IMR-90 (cell line): Measurements from ENCODE around the gene RAB12. TPM values are rescaled to one million over a fixed set of nuclear protein-coding genes. Genes with fewer than 3 reads are reported as not detected.

Experiments
- ATAC-seq: fragments of 200-7000 bp; cut with Tn5 transposase; 2 replicates; pipeline ENCODE4 v1.9.1; 2020; ENCODE audit warnings: low read depth, mild to moderate bottlenecking, moderate library complexity
- Bru-seq: library from RNA; stranded (reverse); fragments of 400-500 nt; gene quantifications from one replicate; lab custom pipeline; 2021; lab: Mats Ljungman, UMichigan
- BruChase-seq, 2 experiments: library from RNA; stranded (reverse); fragments of 400-500 nt; gene quantifications; one replicate each; lab custom pipeline; 2021; lab: Mats Ljungman, UMichigan
- BruUV-seq: library from RNA; stranded (reverse); fragments of 400-500 nt; replicated peaks from 2 replicates; lab custom pipeline; 2021; lab: Mats Ljungman, UMichigan
- CTCF ChIA-PET: fragments of 300-600 bp; formaldehyde crosslinking; extraction: SDS; loops from one replicate; lab custom pipeline; 2021; ENCODE audit warnings: antibody characterized with exemption; lab: Yijun Ruan, JAX
- POLR2A ChIA-PET: fragments of 300-600 bp; sonication (Branson Sonifier 250); formaldehyde crosslinking; loops from one replicate; lab custom pipeline; 2022; ENCODE audit warnings: antibody characterized with exemption; ENCODE audit not compliant: unreplicated experiment; lab: Charles Lee
- DNase-seq: peaks from one replicate; pipeline ENCODE4 v3.0.0; 2013
- H2AFZ ChIP-seq: replicated peaks from 2 replicates; pipeline ENCODE3; 2013; ENCODE audit warnings: low read length, mild to moderate bottlenecking; ENCODE audit not compliant: poor library complexity
- H2AK5ac ChIP-seq: 2 replicates; pipeline ENCODE4 v1.6.1; 2013; ENCODE audit warnings: low read depth, low read length, inconsistent platforms
- H2AK9ac ChIP-seq: replicated peaks from 2 replicates; pipeline ENCODE3; 2013; ENCODE audit warnings: mild to moderate bottlenecking, low read depth, low read length, moderate library complexity; ENCODE audit not compliant: poor library complexity
- H2BK120ac ChIP-seq: 2 replicates; pipeline ENCODE4 v1.6.1; 2013; ENCODE audit warnings: low read depth, low read length, inconsistent platforms
- H2BK15ac ChIP-seq: 3 replicates; pipeline ENCODE4 v1.6.1; 2013; ENCODE audit warnings: low read depth, low read length, inconsistent platforms
- H2BK20ac ChIP-seq: 2 replicates; pipeline ENCODE4 v1.6.1; 2013; ENCODE audit warnings: low read depth, mild to moderate bottlenecking, inconsistent platforms, low read length, moderate library complexity
- H2BK5ac ChIP-seq: 2 replicates; pipeline ENCODE4 v1.6.1; 2013; ENCODE audit warnings: mild to moderate bottlenecking, low read depth, low read length, inconsistent platforms; ENCODE audit not compliant: poor library complexity, severe bottlenecking
- H3K14ac ChIP-seq: replicated peaks from 2 replicates; pipeline ENCODE4 v1.6.1; 2013; ENCODE audit warnings: low read depth, low read length, inconsistent platforms
- H3K18ac ChIP-seq: 2 replicates; pipeline ENCODE4 v1.6.1; 2013; ENCODE audit warnings: low read depth, low read length, control low read depth
- H3K23ac ChIP-seq: 2 replicates; pipeline ENCODE4 v1.6.1; 2013; ENCODE audit warnings: low read depth, low read length, inconsistent platforms
- H3K27ac ChIP-seq: 2 replicates; pipeline ENCODE4 v1.5.1; 2013; ENCODE audit warnings: mild to moderate bottlenecking, control low read depth, low read length; ENCODE audit not compliant: insufficient read depth
- H3K27me3 ChIP-seq: 2 replicates; pipeline ENCODE4 v1.6.1; 2013; ENCODE audit warnings: low read length; ENCODE audit not compliant: control insufficient read depth, insufficient read depth
- H3K36me3 ChIP-seq: 2 replicates; pipeline ENCODE4 v1.6.1; 2013; ENCODE audit warnings: low read length, mixed read lengths; ENCODE audit not compliant: control insufficient read depth, insufficient read depth
- H3K4ac ChIP-seq: 2 replicates; pipeline ENCODE4 v1.6.1; 2013; ENCODE audit warnings: low read depth, low read length, inconsistent platforms
- H3K4me1 ChIP-seq: 2 replicates; pipeline ENCODE4 v1.6.1; 2013; ENCODE audit warnings: low read length, mixed read lengths; ENCODE audit not compliant: control insufficient read depth, insufficient read depth
- H3K4me2 ChIP-seq: 2 replicates; pipeline ENCODE4 v1.6.1; 2013; ENCODE audit warnings: low read depth, mild to moderate bottlenecking, control low read depth, low read length, moderate library complexity
- H3K4me3 ChIP-seq: 2 replicates; pipeline ENCODE4 v1.5.1; 2013; ENCODE audit warnings: low read depth, mild to moderate bottlenecking, control low read depth, low read length, moderate library complexity; ENCODE audit not compliant: insufficient read depth
- H3K56ac ChIP-seq: 2 replicates; pipeline ENCODE4 v1.6.1; 2013; ENCODE audit warnings: low read length, inconsistent platforms; ENCODE audit not compliant: insufficient read depth; ENCODE audit errors: extremely low read depth
- H3K79me1 ChIP-seq, 2 experiments: 2 replicates each; pipeline ENCODE4 v1.6.1; 2013; ENCODE audit warnings: low read length in 2 of 2, inconsistent platforms in 1 of 2, low read depth in 1 of 2
- H3K9ac ChIP-seq: 2 replicates; pipeline ENCODE4 v1.6.1; 2013; ENCODE audit warnings: low read depth, low read length, control low read depth
- H3K9me1 ChIP-seq: 2 replicates; pipeline ENCODE4 v1.6.1; 2013; ENCODE audit warnings: low read length, inconsistent platforms; ENCODE audit not compliant: insufficient read depth
- H3K9me3 ChIP-seq: 2 replicates; pipeline ENCODE4 v1.6.1; 2013; ENCODE audit warnings: low read length; ENCODE audit not compliant: control insufficient read depth, insufficient read depth
- H4K20me1 ChIP-seq: 2 replicates; pipeline ENCODE4 v1.6.1; 2013; ENCODE audit warnings: low read length, inconsistent platforms; ENCODE audit not compliant: insufficient read depth
- H4K5ac ChIP-seq: 2 replicates; pipeline ENCODE4 v1.6.1; 2013; ENCODE audit warnings: mild to moderate bottlenecking, low read depth, low read length, control low read depth
- H4K8ac ChIP-seq, 2 experiments: 2 replicates each; pipeline ENCODE4 v1.6.1; 2013; ENCODE audit warnings: low read depth in 2 of 2, low read length in 2 of 2, control low read depth in 1 of 2, inconsistent platforms in 1 of 2
- H4K91ac ChIP-seq: 2 replicates; pipeline ENCODE4 v1.6.1; 2013; ENCODE audit warnings: low read depth, low read length, inconsistent platforms; ENCODE audit not compliant: insufficient read depth
- BHLHE40 ChIP-seq: fragments of 150-350 bp; IDR thresholded peaks from 2 replicates; pipeline ENCODE4 v1.6.1; 2016; ENCODE audit warnings: mild to moderate bottlenecking, low read depth, low read length
- CHD1 ChIP-seq: IDR thresholded peaks from 2 replicates; pipeline ENCODE4 v1.6.1; 2012; ENCODE audit warnings: low read depth, low read length, improper control_type of control experiment
- CTCF ChIP-seq: conservative IDR thresholded peaks from 2 replicates; pipeline ENCODE4 v1.5.1; 2012; ENCODE audit warnings: mild to moderate bottlenecking, low read depth, low read length, improper control_type of control experiment
- ELK1 ChIP-seq: fragments of 150-350 bp; IDR thresholded peaks from 2 replicates; pipeline ENCODE4 v1.6.1; 2016; ENCODE audit warnings: low read depth, mild to moderate bottlenecking, low read length, moderate library complexity, borderline replicate concordance
- MAFK ChIP-seq: IDR thresholded peaks from 2 replicates; pipeline ENCODE4 v1.6.1; 2012; ENCODE audit warnings: low read depth, low read length, improper control_type of control experiment
- MAZ ChIP-seq: IDR thresholded peaks from 2 replicates; pipeline ENCODE4 v1.6.1; 2012; ENCODE audit warnings: low read depth, mild to moderate bottlenecking, low read length, improper control_type of control experiment, moderate library complexity, borderline replicate concordance
- MXI1 ChIP-seq: IDR thresholded peaks from 2 replicates; pipeline ENCODE4 v1.6.1; 2012; ENCODE audit warnings: low read depth, mild to moderate bottlenecking, low read length, moderate library complexity, borderline replicate concordance
- POLR2A ChIP-seq: IDR thresholded peaks from 2 replicates; pipeline ENCODE4 v1.6.1; 2012; ENCODE audit warnings: mild to moderate bottlenecking, low read depth, low read length
- RAD21 ChIP-seq: IDR thresholded peaks from 2 replicates; pipeline ENCODE4 v1.6.1; 2012; ENCODE audit warnings: low read length, improper control_type of control experiment
- WGBS, 2 experiments: methylation state at CpG; one replicate each; pipeline versions ENCODE4 v1.1.5 to v1.1.7; 2013; ENCODE audit warnings: missing lambda C conversion rate in 2 of 2; ENCODE audit not compliant: insufficient read length in 1 of 2; ENCODE audit errors: extremely low coverage in 2 of 2; 5-methylcytosine and 5-hydroxymethylcytosine counted together
- dilution Hi-C: fragments of 300-500 bp; cut with HindIII; formaldehyde crosslinking; loops from one replicate; pipeline ENCODE4 v1.14.3; 2018; ENCODE audit warnings: low sequenced_read_pairs; ENCODE audit not compliant: unreplicated experiment
- in situ Hi-C: fragments of 300-500 bp; cut with MboI; formaldehyde crosslinking; loops from 3 replicates; pipeline ENCODE4 v1.14.3; 2019; ENCODE audit warnings: low sequenced_read_pairs, inconsistent platforms, mixed read lengths
- intact Hi-C: fragments of 100-400 bp; cut with micrococcal nuclease; formaldehyde crosslinking; loops from 2 replicates; pipeline ENCODE4 v1.10.0; 2022
- long read RNA-seq: library from polyadenylated mRNA; unstranded; transcript quantifications from one replicate; pipeline ENCODE4 v2.0.0, GENCODE V29; 2021; ENCODE audit not compliant: unreplicated experiment
- polyA plus RNA-seq, 3 experiments: library from polyadenylated mRNA; depleted of rRNA; stranded (reverse); fragments of >200 nt; gene quantifications; 2 replicates each; pipeline ENCODE4 v1.2.3, GENCODE V29; 2012; ENCODE audit warnings: low replicate concordance in 1 of 3
- total RNA-seq: library from RNA; depleted of rRNA; stranded (reverse); fragments of >200 nt; gene quantifications from 2 replicates; pipeline ENCODE4 v1.2.3, GENCODE V29; 2012; rRNA removed

The RAB12 gene
- total RNA-seq (14.9 and 35.3 TPM in 2 replicates), polyA plus RNA-seq (2012; rRNA removed) (13.2 and 19.2 TPM in 2 replicates), Bru-seq, nascent RNA (percentile 88 among the genes with signal in this experiment), BruChase-seq, experiment 1, labeled RNA remaining after a 6-hour chase (percentile 82 among the genes with signal in this experiment), BruChase-seq, experiment 2, labeled RNA remaining after a 2-hour chase (percentile 88 among the genes with signal in this experiment)
- 2.6 and 2.7 TPM in 2 replicates for polyA plus RNA-seq (2012; cell fraction: cytosol; rRNA removed)
- 2.0 and 20.1 TPM in 2 replicates for polyA plus RNA-seq (2012; cell fraction: nucleus; rRNA removed; ENCODE audit: low replicate concordance)
- long read RNA-seq, transcript RAB12-203 (6 exons, 2,145 nt), result major isoform, 38 of 43 reads
- long read RNA-seq, partial matches to known transcripts, result 2 of 43 reads
- long read RNA-seq, other reads (novel, unspliced or antisense), result 3 of 43 reads

GRCh38 chr18:8608795-8609658, at the start of gene RAB12:
Gene RAB12, plus strand, starts transcription at chr18:8609437. Its CDS starts 3 bp downstream, at chr18:8609440.
- H3K79me1 ChIP-seq, result peaks cover 15 to 39% of the 10 kb centered on the region in 2 experiments
- no peaks in the 10 kb centered on the region for H3K9me3 ChIP-seq
- peak; percentile 63; the same call in 1 of the 2 replicates for TF ChIP-seq POLR2A
- no peak for TF ChIP-seq BHLHE40
- peak; percentile 97 for TF ChIP-seq MAZ
- TF ChIP-seq MAFK, result no peak
- peak; percentile 77 for TF ChIP-seq CTCF
- no peak for TF ChIP-seq RAD21
- TF ChIP-seq MXI1, result peak; percentile 34; the same call in 1 of the 2 replicates
- TF ChIP-seq ELK1, result no peak
- TF ChIP-seq CHD1, result peak; percentile 72; the same call in 1 of the 2 replicates
- BruUV-seq, result no TSS peak
- peak within 1 kb of the TSS; percentile 94 for H2AFZ ChIP-seq
- H3K23ac ChIP-seq, result peak within 1 kb of the TSS; percentile 82; the same call in 1 of the 2 replicates
- in situ Hi-C loops (no loop called here), intact Hi-C loops (no loop called here), dilution Hi-C loops (no loop called here)
- peak within 1 kb of the TSS; percentile 42 for H3K18ac ChIP-seq
- peak; percentile 83 for DNase-seq
- H4K91ac ChIP-seq, result peak within 1 kb of the TSS; percentile 0; the same call in 1 of the 2 replicates
- peak within 1 kb of the TSS; percentile 55 for H3K4ac ChIP-seq
- H3K9ac ChIP-seq, result peak within 1 kb of the TSS; percentile 93
- H2AK9ac ChIP-seq, result peak within 1 kb of the TSS; percentile 67
- H3K4me3 ChIP-seq, result peak within 1 kb of the TSS; percentile 99
- H2BK5ac ChIP-seq, result peak within 1 kb of the TSS; percentile 62
- H3K56ac ChIP-seq, result peak within 1 kb of the TSS; percentile 49; the same call in 1 of the 2 replicates
- no peak within 1 kb of the TSS for H2BK15ac ChIP-seq
- H3K27me3 ChIP-seq, result peaks cover 8% of the 10 kb centered on the region
- peak within 1 kb of the TSS; percentile 50; the same call in 1 of the 2 replicates for H2BK120ac ChIP-seq
- H4K8ac ChIP-seq, result peak within 1 kb of the TSS; percentile 87 to 93
- H3K36me3 ChIP-seq, result peaks cover 5% of the 10 kb centered on the region
- peak within 1 kb of the TSS; percentile 100 for H3K4me2 ChIP-seq
- peak within 1 kb of the TSS; percentile 82 for H3K27ac ChIP-seq
- POLR2A ChIA-PET, result no interaction called here
- no peak within 1 kb of the TSS for H2AK5ac ChIP-seq
- no peak within 1 kb of the TSS for H2BK20ac ChIP-seq
- H4K20me1 ChIP-seq, result peaks cover 39% of the 10 kb centered on the region
- peaks cover 7% of the 10 kb centered on the region for H3K4me1 ChIP-seq
- H4K5ac ChIP-seq, result peak within 1 kb of the TSS; percentile 92
- 2% methylated on average over 31 of the region's 95 CpGs; no CpG with 5 or more reads in 1 of the 2 experiments for WGBS, 2 experiments
- peak; percentile 94 for ATAC-seq
- CTCF ChIA-PET, result interaction anchor here (0.6 to 1.2 kb wide), 5 partner anchors 9 to 450 kb away, joined by 3 to 11 read pairs (median 4); no protein-coding TSS in a partner anchor
- peak within 1 kb of the TSS; percentile 72 for H3K14ac ChIP-seq
- peaks cover 13% of the 10 kb centered on the region for H3K9me1 ChIP-seq
